Esophagus muscularis mucosa (tissue), 4 donors: ENCODE results near the gene GCNT3.

Experiments used
- EP300 ChIP-seq: sonication (generic); formaldehyde crosslinking; IDR thresholded peaks from one replicate; pipeline ENCODE4 v1.6.1; 2017; ENCODE audit warnings: antibody characterized with exemption
- POLR2A ChIP-seq: fragments of 450-650 bp; IDR thresholded peaks from one replicate; pipeline ENCODE4 v1.6.1; 2017; ENCODE audit warnings: antibody characterized with exemption, moderate library complexity, mild to moderate bottlenecking, low read depth
- TF ChIP-seq, protein P1 (sequence below), 3 experiments: fragments of 200-600 bp in 2 of 3; fragments of 450-650 bp in 1 of 3; sonication (generic) in 2 of 3; IDR thresholded peaks; one replicate each; pipeline ENCODE4 v1.5.1; 2017 to 2019; ENCODE audit warnings: antibody characterized with exemption in 3 of 3, mild to moderate bottlenecking in 2 of 3, moderate library complexity in 1 of 3

DNA sequence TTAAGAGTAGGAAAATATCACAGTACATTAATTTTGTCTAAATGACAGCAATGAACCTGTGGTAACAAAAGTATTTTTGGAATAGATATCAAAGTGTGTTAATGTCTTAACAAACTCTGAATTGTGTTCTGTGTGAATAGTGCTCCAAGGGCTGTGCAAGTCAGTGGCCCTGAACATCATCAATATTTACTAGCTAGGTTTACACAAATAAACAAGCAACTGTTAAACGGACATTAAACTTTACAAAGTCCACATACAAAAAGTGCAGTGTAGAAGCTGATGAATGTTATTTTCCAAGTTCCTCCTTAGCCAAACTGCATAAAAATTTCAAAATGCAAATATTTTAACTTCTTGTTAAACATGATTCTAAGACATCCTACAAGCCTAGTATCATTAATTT, 47.8 kb downstream of the GCNT3 start:
- TF ChIP-seq, protein P1, sequence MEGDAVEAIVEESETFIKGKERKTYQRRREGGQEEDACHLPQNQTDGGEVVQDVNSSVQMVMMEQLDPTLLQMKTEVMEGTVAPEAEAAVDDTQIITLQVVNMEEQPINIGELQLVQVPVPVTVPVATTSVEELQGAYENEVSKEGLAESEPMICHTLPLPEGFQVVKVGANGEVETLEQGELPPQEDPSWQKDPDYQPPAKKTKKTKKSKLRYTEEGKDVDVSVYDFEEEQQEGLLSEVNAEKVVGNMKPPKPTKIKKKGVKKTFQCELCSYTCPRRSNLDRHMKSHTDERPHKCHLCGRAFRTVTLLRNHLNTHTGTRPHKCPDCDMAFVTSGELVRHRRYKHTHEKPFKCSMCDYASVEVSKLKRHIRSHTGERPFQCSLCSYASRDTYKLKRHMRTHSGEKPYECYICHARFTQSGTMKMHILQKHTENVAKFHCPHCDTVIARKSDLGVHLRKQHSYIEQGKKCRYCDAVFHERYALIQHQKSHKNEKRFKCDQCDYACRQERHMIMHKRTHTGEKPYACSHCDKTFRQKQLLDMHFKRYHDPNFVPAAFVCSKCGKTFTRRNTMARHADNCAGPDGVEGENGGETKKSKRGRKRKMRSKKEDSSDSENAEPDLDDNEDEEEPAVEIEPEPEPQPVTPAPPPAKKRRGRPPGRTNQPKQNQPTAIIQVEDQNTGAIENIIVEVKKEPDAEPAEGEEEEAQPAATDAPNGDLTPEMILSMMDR (IDR thresholded peaks at IDR 0.05): no peak
- TF ChIP-seq EP300 (no peak), POLR2A (no peak)
